HCT116 (cell line): ENCODE measurements around the gene LEMD3. TPM values are rescaled to one million over a fixed set of nuclear protein-coding genes. Genes with fewer than 3 reads are reported as not detected.

Experiments used
- ATAC-seq: fragments of 200-7000 bp; cut with Tn5 transposase; 2 replicates; pipeline ENCODE4 v1.9.1; 2020; ENCODE audit warnings: mild to moderate bottlenecking, moderate library complexity
- BruUV-seq: library from RNA; stranded (reverse); fragments of 400-500 nt; replicated peaks from 2 replicates; lab custom pipeline; 2021; lab: Mats Ljungman, UMichigan
- CTCF ChIA-PET: fragments of 300-600 bp; sonication (Branson Sonifier 250); formaldehyde crosslinking; loops from one replicate; lab custom pipeline; 2021; ENCODE audit warnings: antibody characterized with exemption; lab: Charles Lee
- POLR2A ChIA-PET: fragments of 300-600, 350-600 bp; sonication (Branson Sonifier 250); formaldehyde crosslinking; loops from one replicate; lab custom pipeline; 2021; ENCODE audit warnings: antibody characterized with exemption; lab: Charles Lee
- RAD21 ChIA-PET, 2 experiments: fragments of 300-600 bp; sonication (Branson Sonifier 250); formaldehyde crosslinking; loops; one replicate each; lab custom pipeline; 2023; ENCODE audit warnings: low total read pairs in 2 of 2; ENCODE audit not compliant: uncharacterized antibody in 2 of 2, unreplicated experiment in 2 of 2, low non-redundant PET in 1 of 2; lab: Charles Lee
- DNase-seq: peaks from one replicate; pipeline ENCODE4 v3.0.0-alpha.2; 2010; ENCODE audit warnings: low read depth, low spot score
- H2AFZ ChIP-seq: fragments of 200-600 bp; shearing (Covaris generic), sonication (generic); 2 replicates; pipeline ENCODE4 v1.6.1; 2017; ENCODE audit warnings: low read depth, mixed run types, mixed read lengths, antibody characterized with exemption, low read length; ENCODE audit not compliant: poor library complexity, severe bottlenecking
- H3K27ac ChIP-seq: 2 replicates; pipeline ENCODE4 v1.5.1; 2012; ENCODE audit warnings: low read depth, low read length
- H3K27me3 ChIP-seq: fragments of 200-600 bp; sonication (generic); 2 replicates; pipeline ENCODE4 v1.6.1; 2016; ENCODE audit warnings: mixed run types, low read length, mixed read lengths; ENCODE audit not compliant: insufficient read depth
- H3K36me3 ChIP-seq, 2 experiments: fragments of 200-500 bp in 1 of 2; fragments of 200-600 bp in 1 of 2; sonication (Bioruptor generic) in 1 of 2; sonication (generic) in 1 of 2; 2 replicates each; pipeline versions ENCODE4 v1.5.1 to v1.6.1; 2014 to 2016; ENCODE audit warnings: low read length in 2 of 2, inconsistent platforms in 1 of 2, mixed read lengths in 1 of 2, mixed run types in 1 of 2; ENCODE audit not compliant: insufficient read depth in 2 of 2, control insufficient read depth in 1 of 2
- H3K4me1 ChIP-seq, 2 experiments: fragments of 200-600 bp in 1 of 2; sonication (generic) in 1 of 2; 2 replicates each; pipeline versions ENCODE4 v1.5.1 to v1.6.1; 2012 to 2017; ENCODE audit warnings: low read length in 2 of 2, inconsistent platforms in 1 of 2, mild to moderate bottlenecking in 1 of 2, mixed read lengths in 1 of 2, mixed run types in 1 of 2, moderate library complexity in 1 of 2; ENCODE audit not compliant: insufficient read depth in 2 of 2, control insufficient read depth in 1 of 2
- H3K4me2 ChIP-seq: fragments of 200-600 bp; sonication (generic); 2 replicates; pipeline ENCODE4 v1.6.1; 2017; ENCODE audit warnings: mixed run types, low read length, mixed read lengths
- H3K4me3 ChIP-seq, 2 experiments: fragments of 200-600 bp in 1 of 2; sonication (generic) in 1 of 2; replicated peaks in 1 of 2; 2 replicates each; pipeline ENCODE4 v1.5.1; 2011 to 2016; ENCODE audit warnings: low read length in 2 of 2, control low read depth in 1 of 2, low read depth in 1 of 2, mild to moderate bottlenecking in 1 of 2, mixed read lengths in 1 of 2, mixed run types in 1 of 2
- H3K79me2 ChIP-seq: fragments of 200-600 bp; sonication (generic); 2 replicates; pipeline ENCODE4 v1.6.1; 2017; ENCODE audit warnings: mild to moderate bottlenecking, mixed run types, low read length, moderate library complexity, mixed read lengths; ENCODE audit not compliant: insufficient read depth
- H3K9ac ChIP-seq: fragments of 200-600 bp; sonication (generic); 2 replicates; pipeline ENCODE4 v1.6.1; 2016; ENCODE audit warnings: low read length, mixed read lengths
- H3K9me2 ChIP-seq: fragments of 200-600 bp; sonication (generic), shearing (Covaris generic); 2 replicates; pipeline ENCODE4 v1.6.1; 2017; ENCODE audit warnings: mixed run types, mild to moderate bottlenecking, moderate library complexity; ENCODE audit not compliant: insufficient read depth
- H3K9me3 ChIP-seq, 2 experiments: fragments of 200-500 bp in 1 of 2; fragments of 200-600 bp in 1 of 2; sonication (Bioruptor generic) in 1 of 2; sonication (generic) in 1 of 2; 2 replicates each; pipeline ENCODE4 v1.6.1; 2014 to 2017; ENCODE audit warnings: low read length in 2 of 2, mixed read lengths in 2 of 2, inconsistent platforms in 1 of 2, low read depth in 1 of 2, mild to moderate bottlenecking in 1 of 2, mixed run types in 1 of 2, moderate library complexity in 1 of 2; ENCODE audit not compliant: control insufficient read depth in 1 of 2, insufficient read depth in 1 of 2
- H4K20me1 ChIP-seq: fragments of 200-600 bp; sonication (generic), shearing (Covaris generic); 2 replicates; pipeline ENCODE4 v1.6.1; 2017; ENCODE audit warnings: mixed run types, mild to moderate bottlenecking, moderate library complexity; ENCODE audit not compliant: insufficient read depth
- ATF3 ChIP-seq: IDR thresholded peaks from 2 replicates; pipeline ENCODE4 v1.6.1; 2012
- CBX3 ChIP-seq: IDR thresholded peaks from 2 replicates; pipeline ENCODE4 v1.6.1; 2012; ENCODE audit warnings: low read depth
- CEBPB ChIP-seq: IDR thresholded peaks from 2 replicates; pipeline ENCODE4 v1.6.1; 2012; ENCODE audit warnings: low read depth
- CTCF ChIP-seq, 3 experiments: fragments of 200-600 bp in 1 of 3; sonication (generic) in 1 of 3; IDR thresholded peaks in 2 of 3; conservative IDR thresholded peaks in 1 of 3; 2 replicates each; pipeline ENCODE4 v1.5.1; 2012 to 2017; ENCODE audit warnings: low read depth in 2 of 3, low read length in 2 of 3, antibody characterized with exemption in 1 of 3, borderline replicate concordance in 1 of 3, control low read depth in 1 of 3, mild to moderate bottlenecking in 1 of 3, mixed read lengths in 1 of 3, mixed run types in 1 of 3, moderate library complexity in 1 of 3; ENCODE audit not compliant: insufficient read depth in 1 of 3
- EGR1 ChIP-seq: IDR thresholded peaks from 2 replicates; pipeline ENCODE4 v1.6.1; 2012; ENCODE audit warnings: low read depth
- ELF1 ChIP-seq: IDR thresholded peaks from 2 replicates; pipeline ENCODE4 v1.6.1; 2012; ENCODE audit warnings: low read depth, borderline replicate concordance
- EZH2phosphoT487 ChIP-seq: fragments of 200-600 bp; IDR thresholded peaks from 2 replicates; pipeline ENCODE4 v1.6.1; 2018; ENCODE audit warnings: antibody characterized with exemption, borderline replicate concordance
- MAX ChIP-seq: IDR thresholded peaks from 2 replicates; pipeline ENCODE4 v1.6.1; 2012
- POLR2A ChIP-seq: IDR thresholded peaks from 2 replicates; pipeline ENCODE4 v1.7.0; 2011; ENCODE audit warnings: borderline replicate concordance; ENCODE audit not compliant: insufficient read depth, insufficient read length; ENCODE audit errors: extremely low read depth
- RAD21 ChIP-seq: IDR thresholded peaks from 2 replicates; pipeline ENCODE4 v1.6.1; 2012; ENCODE audit warnings: low read depth, mild to moderate bottlenecking
- SIN3A ChIP-seq: IDR thresholded peaks from 2 replicates; pipeline ENCODE4 v1.6.1; 2012; ENCODE audit warnings: low read depth
- SP1 ChIP-seq: IDR thresholded peaks from 2 replicates; pipeline ENCODE4 v1.6.1; 2012; ENCODE audit warnings: low read depth
- SRF ChIP-seq: IDR thresholded peaks from 2 replicates; pipeline ENCODE4 v1.6.1; 2012; ENCODE audit warnings: low read depth
- ZFX ChIP-seq: fragments of 450-650 bp; IDR thresholded peaks from 2 replicates; pipeline ENCODE4 v1.6.1; 2017
- ZNF274 ChIP-seq: fragments of 200-500 bp; sonication (Bioruptor generic); IDR thresholded peaks from 2 replicates; pipeline ENCODE4 v1.6.1; 2014; ENCODE audit warnings: mild to moderate bottlenecking, low read depth, low read length, inconsistent platforms
- intact Hi-C: fragments of 100-400 bp; cut with micrococcal nuclease; formaldehyde crosslinking; loops from 2 replicates; pipeline ENCODE4 v1.10.0; 2022
- total RNA-seq: library from RNA; stranded (reverse); gene quantifications from one replicate; pipeline ENCODE4 v1.2.1, GENCODE V29; 2021; ENCODE audit not compliant: unreplicated experiment

The LEMD3 gene
- total RNA-seq, 1 experiment from 2014 or later, result 28.7 TPM

GRCh38 chr12:65155784-65156183, 13.6 kb upstream of the LEMD3 start:
- no TSS peak for BruUV-seq
- no peak overlapping the region for H3K9ac ChIP-seq
- no peak overlapping the region for H3K4me3 ChIP-seq
- no peaks in the 10 kb centered on the region for H3K27me3 ChIP-seq
- peak overlapping the region; percentile 51 for H2AFZ ChIP-seq
- intact Hi-C loops, result no loop called here
- H3K9me3 ChIP-seq, result no peaks in the 10 kb centered on the region
- DNase-seq, result no peak
- no peak for ATAC-seq
- no peak overlapping the region for H3K27ac ChIP-seq
- H3K79me2 ChIP-seq, result no peaks in the 10 kb centered on the region
- no peaks in the 10 kb centered on the region for H3K36me3 ChIP-seq
- no peak overlapping the region for H3K4me2 ChIP-seq
- no peak for TF ChIP-seq MAX
- no peak for TF ChIP-seq RAD21
- TF ChIP-seq ATF3, result no peak
- TF ChIP-seq SRF, result no peak
- TF ChIP-seq SP1, result no peak
- TF ChIP-seq CEBPB, result no peak
- TF ChIP-seq ZFX, result no peak
- TF ChIP-seq EGR1, result no peak
- no peak for TF ChIP-seq ELF1
- no peak for TF ChIP-seq CBX3
- TF ChIP-seq EZH2phosphoT487, result no peak
- TF ChIP-seq ZNF274, result no peak
- no peak for TF ChIP-seq SIN3A
- no peak for TF ChIP-seq CTCF (IDR thresholded peaks at IDR 0.05 in 2 of 3, conservative IDR thresholded peaks at IDR 0.05 in 1 of 3; ENCODE audit: borderline replicate concordance in 1 of 3, insufficient read depth in 1 of 3, low read depth in 2 of 3, low read length in 2 of 3)
- TF ChIP-seq POLR2A, result no peak
- no peaks in the 10 kb centered on the region for H3K9me2 ChIP-seq
- H3K4me1 ChIP-seq, result peaks cover 0 to 2% of the 10 kb centered on the region in 2 experiments; a peak in 1 of 4 replicates
- CTCF ChIA-PET, result no interaction called here
- RAD21 ChIA-PET, result no interaction called here
- POLR2A ChIA-PET, result no interaction called here
- H4K20me1 ChIP-seq, result no peaks in the 10 kb centered on the region
